WERI-Rb-1 (cell line): Measurements from ENCODE around the gene CD300H.
"Not testable (repeated sequence)": the region's sequence is repeated elsewhere in the genome, so short reads cannot be mapped to it uniquely, and the experiment has no call there.

ENCODE experiments used
- DNase-seq: peaks from one replicate; pipeline ENCODE4 v3.0.0-alpha.2; 2020
- H3K27ac ChIP-seq: fragments of 250-450 bp; sonication (Bioruptor Pico); 2 replicates; pipeline ENCODE4 v1.5.1; 2020; ENCODE audit warnings: mild to moderate bottlenecking, moderate library complexity
- H3K27me3 ChIP-seq: fragments of 250-450 bp; sonication (Bioruptor Pico); 2 replicates; pipeline ENCODE4 v1.5.1; 2021; ENCODE audit warnings: mild to moderate bottlenecking, low read depth, moderate library complexity; ENCODE audit not compliant: insufficient read depth, severe bottlenecking
- H3K36me3 ChIP-seq: fragments of 250-450 bp; sonication (Bioruptor Pico); 2 replicates; pipeline ENCODE4 v1.5.1; 2020; ENCODE audit warnings: mild to moderate bottlenecking, moderate library complexity
- H3K4me3 ChIP-seq: 2 replicates; pipeline ENCODE4 v1.5.1; 2011; ENCODE audit warnings: low read depth, mild to moderate bottlenecking, control low read depth, low read length
- H3K9me3 ChIP-seq: fragments of 250-450 bp; sonication (Bioruptor Pico); 2 replicates; pipeline ENCODE4 v1.5.1; 2021; ENCODE audit warnings: mild to moderate bottlenecking, moderate library complexity; ENCODE audit not compliant: severe bottlenecking
- CTCF ChIP-seq: IDR thresholded peaks from 2 replicates; pipeline ENCODE4 v1.5.1; 2011; ENCODE audit warnings: low read depth, mild to moderate bottlenecking, control low read depth, inconsistent platforms, low read length

Gene CD300H

GRCh38 chr17:74522381-74523105 lies 44.8 kb downstream of the CD300H start:
- H3K9me3 ChIP-seq = peaks cover 37% of the 10 kb centered on the region
- no peak overlapping the region for H3K27ac ChIP-seq
- H3K36me3 ChIP-seq = no peaks in the 10 kb centered on the region
- no peak for TF ChIP-seq CTCF
- H3K27me3 ChIP-seq = peaks cover 99% of the 10 kb centered on the region
- no peak for DNase-seq
- no peak overlapping the region for H3K4me3 ChIP-seq

- no peak overlapping the region for H3K4me3 ChIP-seq
- DNase-seq = no peak
- H3K9me3 ChIP-seq = peaks cover 29% of the 10 kb centered on the region
- peaks cover 98% of the 10 kb centered on the region for H3K27me3 ChIP-seq
- TF ChIP-seq CTCF = no peak
- H3K36me3 ChIP-seq = no peaks in the 10 kb centered on the region
- H3K27ac ChIP-seq = no peak overlapping the region
Measured at GRCh38 chr17:74521701-74522201, 45.6 kb downstream of the CD300H start.

GRCh38 chr17:74520790-74521480 lies 46.4 kb downstream of the CD300H start:
- peaks cover 98% of the 10 kb centered on the region for H3K27me3 ChIP-seq
- no peak overlapping the region for H3K27ac ChIP-seq
- DNase-seq = no peak

GRCh38 chr17:74520016-74520434 lies 47.3 kb downstream of the CD300H start:
- Histone ChIP-seq H3K9me3 (peaks cover 23% of the 10 kb centered on the region), H3K4me3 (no peak overlapping the region), H3K27me3 (peaks cover 98% of the 10 kb centered on the region), H3K36me3 (no peaks in the 10 kb centered on the region), H3K27ac (no peak overlapping the region)
- DNase-seq = no peak
- no peak for TF ChIP-seq CTCF

More at GRCh38 chr17:74520790-74521480, 46.4 kb downstream of the CD300H start:
- H3K9me3 ChIP-seq = peaks cover 24% of the 10 kb centered on the region
- H3K4me3 ChIP-seq = no peak overlapping the region
- TF ChIP-seq CTCF = no peak
- H3K36me3 ChIP-seq = no peaks in the 10 kb centered on the region

DNA sequence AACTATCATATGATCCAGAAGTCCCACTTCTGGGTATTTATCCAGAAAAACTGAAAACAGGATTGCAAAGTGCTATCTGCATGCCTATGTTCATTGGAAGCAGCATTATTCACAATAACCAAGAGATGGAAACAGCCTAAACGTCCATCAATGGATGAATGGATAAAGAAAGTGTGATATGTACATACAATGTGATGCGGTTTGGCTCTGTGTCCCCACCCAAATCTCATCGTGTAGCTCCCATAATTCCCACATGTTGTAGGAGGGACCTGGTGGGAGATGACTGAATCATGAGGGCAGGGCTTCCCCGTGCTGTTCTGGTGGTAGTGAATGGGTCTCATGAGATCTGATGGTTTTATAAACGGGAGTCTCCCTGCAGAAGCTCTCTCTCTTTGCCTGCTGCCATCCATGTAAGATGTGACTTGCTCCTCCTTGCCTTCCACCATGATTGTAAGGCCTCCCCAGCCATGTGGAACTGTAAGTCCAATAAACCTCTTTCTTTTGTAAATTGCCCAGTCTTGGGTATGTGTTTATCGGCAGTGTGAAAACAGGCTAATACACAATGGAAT lies 48.8 kb downstream of the CD300H start:
- DNase-seq, H3K36me3 ChIP-seq, H3K27ac ChIP-seq, H3K4me3 ChIP-seq: not testable (repeated sequence)
- Histone ChIP-seq H3K9me3 (peaks cover 37% of the 10 kb centered on the region), H3K27me3 (peaks cover 85% of the 10 kb centered on the region)

GRCh38 chr17:74516561-74517328 lies 50.6 kb downstream of the CD300H start:
- Histone ChIP-seq H3K27me3 (peaks cover 85% of the 10 kb centered on the region), H3K4me3 (no peak overlapping the region), H3K36me3 (no peaks in the 10 kb centered on the region), H3K9me3 (peaks cover 33% of the 10 kb centered on the region), H3K27ac (no peak overlapping the region)
- DNase-seq = no peak
- TF ChIP-seq CTCF = no peak
